ENCODE results near the gene FNIP2.
"Not testable (repeated sequence)": the region's sequence is repeated elsewhere in the genome, so short reads cannot be mapped to it uniquely, and the experiment has no call there.

Gene FNIP2

GRCh38 chr4:158793021-158793420 is 24.2 kb downstream of the FNIP2 start:
- no peak for DNase-seq (ENCODE audit: low read depth)

GRCh38 chr4:158793430-158793829 is 24.6 kb downstream of the FNIP2 start:
- not testable (repeated sequence) for DNase-seq (ENCODE audit: low read depth)

DNA sequence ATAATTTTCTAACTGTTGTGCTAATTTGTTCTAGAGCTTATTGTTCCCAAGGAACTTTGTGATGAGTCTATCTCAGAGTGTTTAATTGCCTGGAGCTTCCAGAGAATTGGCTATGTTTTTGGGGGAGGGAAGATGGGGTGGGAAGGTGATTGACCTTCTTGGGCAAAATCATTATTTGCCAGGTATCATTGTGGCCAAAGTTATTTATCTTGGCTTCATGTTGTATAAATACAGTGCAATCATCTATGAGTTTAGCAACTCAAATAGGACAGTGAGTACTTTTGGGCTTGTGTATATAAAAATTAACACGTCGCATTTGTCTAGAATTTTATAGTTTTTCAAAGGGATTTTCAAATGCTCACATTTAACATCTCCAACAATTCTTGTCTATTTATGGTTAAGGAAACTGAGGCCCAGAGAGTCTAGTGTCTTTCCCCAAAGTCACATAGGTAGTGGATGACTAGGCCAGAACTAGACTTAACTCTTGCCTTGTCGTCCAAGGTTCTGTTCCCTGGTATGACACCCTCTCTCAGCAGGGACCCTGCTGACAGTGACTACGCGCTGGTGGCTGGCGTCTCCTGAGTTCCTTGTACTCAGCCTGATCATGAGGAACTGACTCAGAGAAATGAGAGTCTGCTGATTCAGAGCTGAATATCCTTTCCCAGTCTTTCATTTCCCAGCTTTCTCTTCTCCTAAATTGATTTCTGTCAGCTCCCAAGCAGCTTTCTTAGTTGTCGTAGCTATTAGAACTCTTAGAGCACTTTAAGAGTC is 27.7 kb downstream of the FNIP2 start:
- DNase-seq (ENCODE audit: low read depth): no peak

GRCh38 chr4:158798062-158798461 is 29.2 kb downstream of the FNIP2 start:
- DNase-seq (ENCODE audit: low read depth): no peak

- DNase-seq (ENCODE audit: low read depth): no peak
Measured at GRCh38 chr4:158799013-158799770, 30.4 kb downstream of the FNIP2 start.

GRCh38 chr4:158799856-158800255 is 31.0 kb downstream of the FNIP2 start:
- DNase-seq (ENCODE audit: low read depth): no peak

GRCh38 chr4:158801066-158801465 is 32.2 kb downstream of the FNIP2 start:
- no peak for DNase-seq (ENCODE audit: low read depth)

DNA sequence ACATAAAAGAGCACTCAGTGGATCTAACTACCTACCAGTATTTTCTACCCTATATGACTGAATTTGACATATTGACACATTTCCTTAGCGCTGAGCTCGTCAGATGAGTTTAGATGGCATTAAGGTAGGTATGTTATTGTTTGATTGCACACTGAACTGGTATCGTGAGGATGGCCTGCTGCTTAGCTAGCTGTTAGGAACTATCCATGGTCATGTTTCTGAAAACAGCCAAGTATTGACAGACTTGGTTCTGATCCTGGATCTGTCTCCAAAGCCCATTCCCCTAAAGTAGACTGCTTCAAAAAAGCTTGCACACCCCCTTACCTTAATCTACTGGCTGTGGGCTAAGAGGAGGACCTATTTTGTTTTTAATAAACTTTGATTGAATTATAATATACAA is 32.9 kb downstream of the FNIP2 start:
- DNase-seq (ENCODE audit: low read depth): no peak

DNA sequence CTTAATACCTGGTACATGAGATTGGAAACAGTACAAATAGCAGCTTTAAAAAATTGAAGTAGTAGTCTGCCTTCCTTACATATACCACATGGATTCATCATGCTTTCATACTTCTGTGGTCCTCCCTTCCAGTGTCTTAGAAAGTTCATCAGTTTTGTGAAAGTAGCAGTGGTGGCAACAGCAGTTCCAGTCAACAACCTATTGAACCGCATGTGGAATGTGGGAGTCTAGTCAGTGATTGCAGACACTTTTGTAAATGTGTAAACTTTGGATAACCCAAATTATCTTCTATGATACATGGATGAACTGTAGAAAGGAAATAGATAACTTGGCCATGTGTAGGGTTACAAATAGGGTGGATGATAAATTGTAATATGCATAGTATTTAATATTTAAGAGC is 34.1 kb downstream of the FNIP2 start:
- no peak for DNase-seq (ENCODE audit: low read depth)

- DNase-seq (ENCODE audit: low read depth): no peak
Measured at GRCh38 chr4:158805635-158806471, 37.0 kb downstream of the FNIP2 start.

GRCh38 chr4:158807691-158808090 is 38.9 kb downstream of the FNIP2 start:
- no peak for DNase-seq (ENCODE audit: low read depth)

DNA sequence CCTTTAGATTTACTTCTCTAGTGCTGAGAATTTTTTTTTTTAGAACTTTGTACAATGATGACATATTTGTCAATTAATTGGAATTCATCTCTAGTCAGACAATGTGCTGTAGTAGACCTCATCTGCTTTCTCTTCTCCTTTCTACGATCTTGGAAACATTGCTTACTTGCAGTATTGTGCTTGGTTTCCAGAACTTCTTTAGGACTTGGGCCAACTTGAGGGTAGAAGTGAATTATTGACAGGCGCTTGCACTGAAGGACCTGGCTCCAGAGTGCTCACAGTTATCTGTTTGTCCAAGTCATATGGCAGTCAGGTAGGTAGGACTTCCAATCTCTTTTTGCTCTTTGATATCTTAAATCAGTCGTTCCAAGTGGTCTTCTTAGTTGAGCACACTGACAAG is 39.6 kb downstream of the FNIP2 start:
- no peak for DNase-seq (ENCODE audit: low read depth)

DNA sequence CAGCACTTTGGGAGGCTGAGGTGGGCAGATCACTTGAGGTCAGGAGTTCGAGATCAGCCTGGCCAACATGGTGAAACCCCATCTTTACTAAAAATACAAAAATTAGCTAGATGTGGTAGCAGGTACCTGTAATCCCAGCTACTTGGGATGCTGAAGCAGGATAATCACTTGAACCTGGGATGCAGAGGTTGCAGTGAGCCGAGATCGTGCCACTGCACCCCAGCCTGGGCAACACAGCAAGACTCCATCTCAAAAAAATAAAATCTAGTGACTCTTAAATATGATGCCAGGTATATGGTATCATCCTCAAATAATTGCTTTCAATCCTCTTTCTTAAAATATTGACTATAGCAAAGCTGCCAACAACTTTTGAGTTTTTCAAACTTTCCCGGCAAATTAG is 40.4 kb downstream of the FNIP2 start:
- not testable (repeated sequence) for DNase-seq (ENCODE audit: low read depth)

GRCh38 chr4:158809611-158810486 is 41.0 kb downstream of the FNIP2 start:
- no peak for DNase-seq (ENCODE audit: low read depth)

GRCh38 chr4:158810487-158811215 is 41.8 kb downstream of the FNIP2 start:
- no peak for DNase-seq (ENCODE audit: low read depth)

DNA sequence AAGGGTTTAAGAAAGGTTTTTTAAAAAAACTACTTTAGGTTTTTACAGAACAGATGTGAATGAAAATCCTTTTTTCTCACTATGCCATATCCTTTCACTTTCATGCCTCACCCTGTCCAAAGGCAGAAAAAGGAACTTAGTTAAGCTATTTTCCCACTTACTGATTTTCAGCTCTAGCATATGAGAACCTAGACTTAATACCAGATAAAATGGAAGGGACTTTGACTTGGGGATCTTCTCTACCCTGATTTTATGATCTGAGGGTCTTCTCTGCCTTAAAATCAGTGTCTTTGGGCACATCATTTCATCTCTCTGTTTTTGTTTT is 42.4 kb downstream of the FNIP2 start:
- no peak for DNase-seq (ENCODE audit: low read depth)

GRCh38 chr4:158811704-158812103 is 42.9 kb downstream of the FNIP2 start:
- no peak for DNase-seq (ENCODE audit: low read depth)

GRCh38 chr4:158812133-158812532 is 43.3 kb downstream of the FNIP2 start:
- no peak for DNase-seq (ENCODE audit: low read depth)

DNA sequence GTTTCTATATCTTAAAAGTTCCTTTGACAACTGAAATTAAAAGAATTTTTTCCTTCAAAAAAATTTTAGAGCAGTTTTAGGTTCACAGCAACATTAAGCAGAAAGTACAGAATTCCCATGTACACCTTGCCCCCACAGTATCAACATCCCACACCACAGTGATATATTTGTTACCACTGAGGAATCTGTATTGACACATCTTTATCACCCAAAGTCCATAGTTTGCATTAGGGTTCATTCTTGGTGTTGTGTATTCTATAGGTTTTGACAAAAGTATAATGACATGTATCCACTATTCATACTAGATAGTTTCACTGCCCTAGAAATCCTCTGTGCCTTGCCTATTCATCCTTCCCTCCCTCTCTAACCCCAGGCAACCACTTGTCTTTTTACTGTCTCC is 43.7 kb downstream of the FNIP2 start:
- no peak for DNase-seq (ENCODE audit: low read depth)

DNA sequence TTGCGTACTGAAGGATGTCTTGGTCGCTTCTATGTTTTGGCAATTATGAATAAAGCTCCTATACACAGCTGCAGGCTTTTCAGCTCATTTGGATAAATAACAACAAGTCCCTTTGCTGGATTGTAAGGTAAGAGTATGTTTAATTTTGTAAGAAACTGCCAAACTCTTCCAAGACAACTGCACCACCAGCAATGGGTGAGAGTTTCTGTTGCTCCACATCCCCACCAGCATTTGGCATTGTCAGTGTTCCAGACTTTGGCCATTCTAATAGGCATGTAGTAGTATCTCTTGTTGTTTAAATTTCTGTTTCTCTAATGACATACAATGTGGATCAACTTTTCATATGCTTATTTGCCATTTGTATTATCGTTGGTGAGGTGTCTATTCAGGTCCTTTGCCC is 44.3 kb downstream of the FNIP2 start:
- DNase-seq (ENCODE audit: low read depth): no peak

DNA sequence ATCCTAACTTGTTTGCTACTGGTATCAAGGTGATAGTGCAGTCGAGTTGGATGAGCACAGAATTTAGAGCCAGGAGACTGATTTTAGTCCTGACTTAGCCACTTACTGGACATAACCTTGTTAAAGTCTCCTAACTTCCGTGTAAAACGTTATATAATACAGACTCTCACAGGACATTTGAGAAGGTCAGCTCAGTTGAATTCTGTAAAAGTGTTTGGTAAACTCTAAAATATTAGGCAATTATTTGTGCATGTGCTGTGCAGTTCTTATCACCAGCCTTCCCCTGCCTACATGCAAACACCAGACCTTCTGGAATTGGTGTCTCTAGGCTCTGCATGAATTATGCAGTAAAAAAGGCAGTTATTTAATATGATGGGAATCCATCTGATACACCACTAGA is 45.4 kb downstream of the FNIP2 start:
- no peak for DNase-seq (ENCODE audit: low read depth)
